A549 (cell line): ENCODE data around the gene BCAS3.

Experiments used
- EP300 ChIP-seq, 2 experiments: fragments of >200 bp; sonication (Bioruptor Twin); formaldehyde crosslinking; IDR thresholded peaks; 2 replicates in 1 of 2; 3 replicates in 1 of 2; pipeline ENCODE4 v1.6.1; 2016 to 2017
- KDM1A ChIP-seq: fragments of 200-600 bp; sonication (generic); IDR thresholded peaks from 2 replicates; pipeline ENCODE4 v1.6.1; 2016; ENCODE audit warnings: low read depth, mild to moderate bottlenecking
- ZFP36 ChIP-seq: fragments of 450-650 bp; IDR thresholded peaks from 2 replicates; pipeline ENCODE4 v1.6.1; 2014; ENCODE audit warnings: borderline replicate concordance; ENCODE audit not compliant: partially characterized antibody
- TF ChIP-seq, protein P1 (sequence below): fragments of >200 bp; sonication (Bioruptor Twin); formaldehyde crosslinking; IDR thresholded peaks from 3 replicates; pipeline ENCODE4 v1.5.1; 2016

DNA sequence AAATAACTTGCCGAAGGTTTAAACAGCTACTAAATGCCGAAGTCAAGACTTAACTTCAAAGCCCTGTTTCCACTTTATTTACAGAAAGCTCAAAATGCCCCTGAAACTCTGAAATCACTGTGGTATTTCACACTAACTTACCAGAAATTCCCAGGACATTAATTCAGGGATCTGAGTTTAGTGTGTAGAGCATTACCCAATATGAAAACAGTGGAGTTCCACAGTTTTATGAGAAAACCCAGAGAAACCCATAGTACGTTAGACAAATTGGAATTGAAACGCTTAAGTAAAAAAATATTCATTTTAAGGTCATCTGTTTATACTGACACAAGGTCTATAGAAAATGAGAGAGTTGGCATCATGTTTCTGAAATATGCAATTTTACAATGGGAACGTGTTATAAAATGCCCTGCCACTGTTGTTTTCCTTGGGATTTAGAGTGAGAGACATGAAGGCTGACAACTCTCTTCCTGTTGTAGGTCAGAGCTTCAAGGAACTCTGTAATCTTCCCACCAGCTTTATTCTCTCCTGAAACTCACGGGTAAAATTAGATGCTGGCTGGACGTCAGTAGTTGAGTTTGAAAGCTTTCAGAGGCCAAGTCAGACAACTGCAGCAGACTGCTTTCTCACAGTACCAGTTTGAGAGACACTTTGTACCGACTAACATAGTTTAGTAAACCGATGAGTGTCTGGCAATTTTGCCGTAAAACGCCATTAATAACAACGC, 582.6 kb downstream of the BCAS3 start:
- no peak for TF ChIP-seq KDM1A
- TF ChIP-seq ZFP36 = no peak
- TF ChIP-seq, protein P1, sequence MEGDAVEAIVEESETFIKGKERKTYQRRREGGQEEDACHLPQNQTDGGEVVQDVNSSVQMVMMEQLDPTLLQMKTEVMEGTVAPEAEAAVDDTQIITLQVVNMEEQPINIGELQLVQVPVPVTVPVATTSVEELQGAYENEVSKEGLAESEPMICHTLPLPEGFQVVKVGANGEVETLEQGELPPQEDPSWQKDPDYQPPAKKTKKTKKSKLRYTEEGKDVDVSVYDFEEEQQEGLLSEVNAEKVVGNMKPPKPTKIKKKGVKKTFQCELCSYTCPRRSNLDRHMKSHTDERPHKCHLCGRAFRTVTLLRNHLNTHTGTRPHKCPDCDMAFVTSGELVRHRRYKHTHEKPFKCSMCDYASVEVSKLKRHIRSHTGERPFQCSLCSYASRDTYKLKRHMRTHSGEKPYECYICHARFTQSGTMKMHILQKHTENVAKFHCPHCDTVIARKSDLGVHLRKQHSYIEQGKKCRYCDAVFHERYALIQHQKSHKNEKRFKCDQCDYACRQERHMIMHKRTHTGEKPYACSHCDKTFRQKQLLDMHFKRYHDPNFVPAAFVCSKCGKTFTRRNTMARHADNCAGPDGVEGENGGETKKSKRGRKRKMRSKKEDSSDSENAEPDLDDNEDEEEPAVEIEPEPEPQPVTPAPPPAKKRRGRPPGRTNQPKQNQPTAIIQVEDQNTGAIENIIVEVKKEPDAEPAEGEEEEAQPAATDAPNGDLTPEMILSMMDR = no peak
- no peak for TF ChIP-seq EP300 (IDR thresholded peaks at IDR 0.05)
